DOHH2 (cell line): Measurements from ENCODE around the gene GORASP1.
"Not testable (repeated sequence)": the region's sequence is repeated elsewhere in the genome, so short reads cannot be mapped to it uniquely, and the experiment has no call there.

Experiments used
- H3F3A ChIP-seq: fragments of 200-600 bp; sonication (generic), shearing (Covaris generic); 2 replicates; pipeline ENCODE4 v1.6.0; 2016; ENCODE audit warnings: antibody characterized with exemption, mild to moderate bottlenecking; ENCODE audit not compliant: control insufficient read depth, insufficient read depth
- H3K27ac ChIP-seq: fragments of 200-600 bp; sonication (generic); 2 replicates; pipeline ENCODE4 v1.5.1; 2014; ENCODE audit warnings: low read depth, mild to moderate bottlenecking, low read length, moderate library complexity
- H3K27me3 ChIP-seq: fragments of 200-600 bp; sonication (generic); 2 replicates; pipeline ENCODE4 v1.6.1; 2014; ENCODE audit warnings: mild to moderate bottlenecking, low read length, mixed read lengths; ENCODE audit not compliant: control insufficient read depth
- H3K36me3 ChIP-seq: fragments of 200-600 bp; sonication (generic); 2 replicates; pipeline ENCODE4 v1.6.1; 2014; ENCODE audit warnings: mild to moderate bottlenecking, low read length, moderate library complexity, mixed read lengths; ENCODE audit not compliant: control insufficient read depth
- H3K4me1 ChIP-seq: fragments of 200-600 bp; sonication (generic); 2 replicates; pipeline ENCODE4 v1.6.1; 2014; ENCODE audit warnings: mild to moderate bottlenecking, low read length, mixed read lengths; ENCODE audit not compliant: control insufficient read depth
- H3K4me2 ChIP-seq: fragments of 200-600 bp; sonication (generic); 2 replicates; pipeline ENCODE4 v1.6.0; 2014; ENCODE audit warnings: mild to moderate bottlenecking, low read length, moderate library complexity
- H3K4me3 ChIP-seq: fragments of 200-600 bp; sonication (generic); 2 replicates; pipeline ENCODE4 v1.5.1; 2014; ENCODE audit warnings: mild to moderate bottlenecking, low read length, mixed read lengths
- H3K79me2 ChIP-seq: fragments of 200-600 bp; sonication (generic); 2 replicates; pipeline ENCODE4 v1.6.1; 2014; ENCODE audit warnings: mild to moderate bottlenecking, low read length, mixed read lengths; ENCODE audit not compliant: control insufficient read depth
- H3K9me2 ChIP-seq: fragments of 200-600 bp; sonication (generic); replicated peaks from 2 replicates; pipeline ENCODE4 v1.6.1; 2014; ENCODE audit warnings: mild to moderate bottlenecking, low read length, mixed read lengths; ENCODE audit not compliant: control insufficient read depth
- H3K9me3 ChIP-seq: fragments of 200-600 bp; sonication (generic); 2 replicates; pipeline ENCODE4 v1.6.1; 2014; ENCODE audit warnings: antibody characterized with exemption, low read length, mixed read lengths; ENCODE audit not compliant: control insufficient read depth, insufficient read depth
- H4K20me1 ChIP-seq: fragments of 200-600 bp; sonication (generic); 2 replicates; pipeline ENCODE4 v1.6.0; 2014; ENCODE audit warnings: low read depth, mild to moderate bottlenecking, antibody characterized with exemption, low read length, moderate library complexity; ENCODE audit not compliant: control insufficient read depth, insufficient read depth
- CTCF ChIP-seq: fragments of 200-600 bp; sonication (generic); IDR thresholded peaks from one replicate; pipeline ENCODE4 v1.5.1; 2014; ENCODE audit warnings: antibody characterized with exemption, mild to moderate bottlenecking, low read depth, low read length; ENCODE audit not compliant: poor library complexity, severe bottlenecking
- EZH2phosphoT487 ChIP-seq: fragments of 200-600 bp; sonication (generic); IDR thresholded peaks from 2 replicates; pipeline ENCODE4 v1.6.1; 2017; ENCODE audit warnings: borderline replicate concordance, mild to moderate bottlenecking, antibody characterized with exemption, low read length, moderate library complexity, mixed read lengths

GORASP1 gene

DNA sequence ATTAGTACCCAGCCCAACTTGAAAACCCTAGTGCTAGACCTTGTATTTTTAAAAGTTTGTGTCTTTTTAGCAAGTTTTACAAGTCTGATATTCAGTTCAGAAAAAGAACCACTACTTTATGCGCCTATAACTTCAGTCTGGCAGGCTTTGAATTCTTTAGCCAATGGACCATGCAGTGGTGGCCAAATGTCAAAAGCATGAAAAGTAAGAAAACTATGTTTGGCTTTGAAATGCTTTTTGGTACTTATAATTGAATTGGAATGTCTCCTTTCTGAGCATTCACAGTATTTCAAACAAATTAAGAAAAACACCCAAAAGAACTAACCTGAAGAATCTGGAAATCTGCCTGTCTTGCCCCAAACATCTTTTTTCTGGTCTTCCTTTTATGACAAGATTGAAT is 42.8 kb downstream of the GORASP1 start:
- peaks cover 6% of the 10 kb centered on the region for H3K4me1 ChIP-seq
- no peaks in the 10 kb centered on the region for H3K27me3 ChIP-seq
- no peak overlapping the region for H3K27ac ChIP-seq
- TF ChIP-seq CTCF = no peak
- TF ChIP-seq EZH2phosphoT487 = no peak
- peaks cover 18% of the 10 kb centered on the region for H3K79me2 ChIP-seq
- H3F3A ChIP-seq = no peaks in the 10 kb centered on the region
- no peaks in the 10 kb centered on the region for H4K20me1 ChIP-seq
- no peak overlapping the region for H3K4me2 ChIP-seq
- H3K9me2 ChIP-seq = no peaks in the 10 kb centered on the region
- H3K36me3 ChIP-seq = peaks cover 20% of the 10 kb centered on the region
- H3K4me3 ChIP-seq = no peak overlapping the region
- H3K9me3 ChIP-seq = no peaks in the 10 kb centered on the region

DNA sequence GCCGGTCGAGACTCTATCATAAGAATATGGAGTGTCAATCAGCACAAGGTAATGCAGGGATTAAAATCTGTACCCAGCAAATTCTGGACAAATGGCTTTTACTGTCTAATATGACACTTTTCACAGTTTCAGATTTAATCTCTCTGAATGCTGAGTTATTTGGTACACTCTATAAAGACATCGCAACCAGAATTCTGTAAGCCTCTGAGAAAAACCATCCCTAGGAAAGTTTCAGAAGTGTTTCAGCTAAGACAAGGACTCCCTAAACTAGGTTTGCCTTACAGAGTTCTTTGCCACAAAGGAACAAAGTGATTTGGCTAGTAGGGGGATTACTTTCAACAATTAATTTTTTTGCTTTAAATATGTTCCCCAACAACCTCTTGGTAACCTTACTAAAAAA is 44.3 kb downstream of the GORASP1 start:
- Histone ChIP-seq H3K36me3 (peaks cover 20% of the 10 kb centered on the region), H3K4me2 (no peak overlapping the region), H3F3A (no peaks in the 10 kb centered on the region), H3K4me3 (no peak overlapping the region), H3K9me2 (no peaks in the 10 kb centered on the region), H3K4me1 (peaks cover 6% of the 10 kb centered on the region), H4K20me1 (no peaks in the 10 kb centered on the region), H3K79me2 (peaks cover 26% of the 10 kb centered on the region), H3K27ac (no peak overlapping the region), H3K27me3 (no peaks in the 10 kb centered on the region), H3K9me3 (no peaks in the 10 kb centered on the region)
- TF ChIP-seq EZH2phosphoT487 (no peak), CTCF (no peak)

DNA sequence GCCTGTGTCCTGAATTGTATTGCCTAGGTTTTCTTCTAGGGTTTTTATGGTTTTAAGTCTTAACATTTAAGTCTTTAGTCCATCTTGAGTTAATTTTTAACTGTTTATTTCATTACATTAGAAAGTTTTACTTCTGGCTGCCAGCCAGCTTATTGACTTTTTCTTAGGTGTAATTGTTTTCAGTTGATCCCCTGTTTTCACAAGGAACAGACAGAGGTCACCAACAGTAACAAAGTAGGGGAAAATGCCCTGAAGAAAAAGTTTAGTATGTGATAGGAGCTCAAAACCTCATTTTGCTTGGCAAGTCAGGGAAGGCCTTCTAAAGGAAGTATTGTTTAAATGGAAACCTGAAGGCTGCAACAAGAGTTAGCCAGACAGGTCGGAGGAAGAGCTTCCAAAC is 45.2 kb downstream of the GORASP1 start:
- TF ChIP-seq CTCF = no peak
- no peak for TF ChIP-seq EZH2phosphoT487
- H3K4me2 ChIP-seq = no peak overlapping the region
- H3F3A ChIP-seq = no peaks in the 10 kb centered on the region
- H3K27me3 ChIP-seq = no peaks in the 10 kb centered on the region
- H4K20me1 ChIP-seq = no peaks in the 10 kb centered on the region
- H3K9me3 ChIP-seq = no peaks in the 10 kb centered on the region
- peaks cover 14% of the 10 kb centered on the region for H3K36me3 ChIP-seq
- H3K4me3 ChIP-seq = no peak overlapping the region
- H3K27ac ChIP-seq = no peak overlapping the region
- no peaks in the 10 kb centered on the region for H3K9me2 ChIP-seq
- peaks cover 27% of the 10 kb centered on the region for H3K79me2 ChIP-seq
- H3K4me1 ChIP-seq = peaks cover 6% of the 10 kb centered on the region

GRCh38 chr3:39061228-39061627 is 46.2 kb downstream of the GORASP1 start:
- not testable (repeated sequence) for H3K9me3 ChIP-seq, H4K20me1 ChIP-seq, H3K4me3 ChIP-seq, H3K27me3 ChIP-seq, H3K9me2 ChIP-seq, H3K4me1 ChIP-seq, H3K36me3 ChIP-seq, H3K4me2 ChIP-seq, H3K27ac ChIP-seq, H3F3A ChIP-seq
- peaks cover 29% of the 10 kb centered on the region for H3K79me2 ChIP-seq
